ENCODE results near the gene TNK2.
A peak's percentile ranks its signal among the peaks of the same experiment; 100 is the strongest.

TNK2 gene

DNA sequence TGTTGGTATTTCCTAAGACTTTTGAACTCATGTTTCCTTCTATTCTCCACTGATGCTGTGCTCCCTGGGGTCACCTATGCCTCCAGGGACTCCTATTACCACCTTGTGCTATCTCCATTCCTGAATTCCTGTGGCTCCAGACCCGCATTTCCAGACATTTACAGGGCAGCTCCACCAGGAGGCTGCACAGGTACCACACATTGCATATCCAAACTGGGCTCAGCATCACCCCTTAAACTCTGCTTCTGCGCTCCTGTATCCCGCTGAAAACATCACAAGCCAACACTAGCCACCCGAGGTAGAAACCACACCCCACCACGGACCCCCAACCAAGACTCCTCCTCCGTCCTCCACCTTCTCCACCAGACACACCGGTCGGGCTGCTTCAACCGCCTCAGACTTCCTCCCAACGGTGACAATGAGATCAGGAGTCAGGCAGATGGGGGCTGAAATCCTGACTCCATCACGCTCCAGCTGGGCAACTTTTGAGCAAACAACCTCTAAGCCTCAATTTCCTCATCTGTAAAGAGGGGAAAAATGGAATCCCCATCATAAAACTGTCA, 10.4 kb downstream of the TNK2 start:
- DNase-seq = no peak

DNA sequence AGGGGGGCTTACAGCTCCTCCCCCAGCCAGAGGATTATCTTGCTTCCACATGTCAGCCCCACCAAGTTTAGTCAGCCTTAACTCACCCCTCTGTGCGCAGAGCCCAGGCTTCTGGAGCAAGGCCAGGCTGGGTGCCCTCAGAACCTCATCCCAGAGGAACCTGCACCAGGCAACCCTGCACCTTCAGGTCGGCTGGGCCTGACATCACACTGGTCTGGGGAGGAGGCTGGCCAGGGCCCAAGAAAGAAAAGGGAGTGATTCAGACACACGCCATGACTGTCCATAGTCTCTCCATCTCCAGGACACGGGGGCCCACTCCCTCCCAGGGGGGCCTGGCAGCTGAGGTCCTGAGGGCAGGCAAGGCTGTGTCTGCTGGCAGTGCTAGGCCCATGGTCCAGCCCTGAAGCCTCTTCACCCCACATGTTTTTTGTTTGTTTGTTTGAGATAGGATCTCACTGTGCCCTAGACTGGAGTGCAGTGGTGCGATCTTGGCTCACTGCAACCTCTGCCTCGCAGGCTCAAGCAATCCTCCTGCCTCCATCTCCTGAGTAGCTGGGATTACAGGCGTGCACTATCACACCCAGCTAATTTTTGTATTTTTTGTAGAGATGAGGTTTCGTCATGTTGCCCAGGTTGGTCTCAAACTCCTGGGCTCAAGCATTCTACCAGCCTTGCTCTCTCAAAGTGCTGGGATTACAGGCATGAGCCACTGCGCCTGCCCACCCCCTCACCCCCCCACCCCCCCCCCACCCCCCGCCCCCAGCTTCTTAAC, 11.1 kb downstream of the TNK2 start:
- no peak for DNase-seq

DNA sequence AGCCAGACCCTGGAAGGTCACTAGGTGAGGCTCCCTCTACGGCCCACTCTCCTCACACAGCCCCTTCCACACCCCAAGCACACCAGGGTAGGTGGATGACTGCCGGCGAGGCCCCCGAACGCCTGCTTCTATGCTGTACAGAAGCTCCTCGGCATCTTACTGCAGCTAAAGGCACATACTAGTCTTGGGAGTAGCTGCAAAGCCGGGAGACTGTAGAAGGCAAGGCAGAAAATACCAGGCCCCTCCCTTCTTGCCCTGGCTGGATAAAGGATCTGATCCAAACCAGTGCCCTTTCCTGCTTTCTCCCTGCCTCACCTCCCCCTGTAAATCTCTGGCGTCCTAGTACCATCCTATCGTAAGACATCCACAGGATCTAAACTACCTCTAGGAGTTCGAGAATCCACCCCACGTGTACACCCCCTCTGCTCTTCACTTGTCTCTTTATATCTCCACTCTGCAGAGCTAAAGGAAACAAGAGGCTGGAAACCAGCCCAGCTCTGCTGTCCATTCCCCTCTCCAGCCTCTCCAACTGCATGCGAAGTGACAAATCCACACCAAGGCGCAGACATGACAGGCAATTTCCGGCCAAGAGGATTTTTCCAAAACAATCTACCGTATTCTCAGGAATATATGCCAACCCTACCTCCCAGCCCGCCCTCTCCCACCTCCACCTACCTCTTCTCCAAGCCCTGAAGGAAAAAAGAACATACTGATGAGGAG, 11.8 kb downstream of the TNK2 start:
- no peak for DNase-seq

GRCh38 chr3:195895861-195896360, 12.4 kb downstream of the TNK2 start:
- DNase-seq = peak; percentile 48

- peak; percentile 50 for DNase-seq
Measured at GRCh38 chr3:195895078-195895860, 13.1 kb downstream of the TNK2 start.

GRCh38 chr3:195893916-195894465, 14.4 kb downstream of the TNK2 start:
- no peak for DNase-seq

DNA sequence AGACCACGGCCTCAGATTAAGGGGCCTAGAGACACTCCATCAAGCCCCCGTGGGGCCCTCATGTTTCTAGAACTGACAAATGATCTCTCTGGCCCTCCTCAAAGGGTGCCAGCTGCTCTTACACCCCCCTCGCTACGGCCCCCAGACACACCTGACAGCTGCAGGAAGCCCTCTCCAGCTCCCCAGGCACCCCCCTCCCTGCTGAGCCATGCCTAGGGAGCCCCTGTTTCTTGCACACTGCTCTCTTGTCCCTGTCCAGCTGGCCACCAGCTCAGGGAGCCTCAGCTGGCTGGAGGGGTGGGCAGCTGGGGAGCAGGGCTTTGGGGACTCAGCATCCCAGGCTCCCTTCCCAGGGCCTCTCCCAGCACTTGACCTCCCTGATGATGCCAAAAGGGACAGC, 14.8 kb downstream of the TNK2 start:
- DNase-seq = no peak

DNA sequence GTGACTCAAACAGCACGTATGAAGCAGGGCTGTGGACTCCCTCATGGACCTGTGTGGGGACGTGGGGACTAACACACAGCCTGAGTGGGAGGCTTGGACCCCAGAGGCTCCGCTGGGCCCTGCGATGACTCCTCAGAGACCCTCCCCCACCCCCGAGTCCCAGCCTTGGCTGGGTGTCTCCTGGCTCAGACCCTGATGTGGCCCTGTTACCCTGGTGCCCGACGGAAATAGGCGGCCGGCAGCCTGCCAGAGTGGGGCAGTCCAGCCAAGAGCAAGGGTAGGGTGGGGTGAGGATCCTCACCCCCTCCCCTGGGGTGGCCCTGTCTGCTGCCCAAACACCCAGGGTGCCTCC, 15.3 kb downstream of the TNK2 start:
- DNase-seq = no peak

GRCh38 chr3:195892105-195893043, 16.0 kb downstream of the TNK2 start:
- DNase-seq = no peak

DNA sequence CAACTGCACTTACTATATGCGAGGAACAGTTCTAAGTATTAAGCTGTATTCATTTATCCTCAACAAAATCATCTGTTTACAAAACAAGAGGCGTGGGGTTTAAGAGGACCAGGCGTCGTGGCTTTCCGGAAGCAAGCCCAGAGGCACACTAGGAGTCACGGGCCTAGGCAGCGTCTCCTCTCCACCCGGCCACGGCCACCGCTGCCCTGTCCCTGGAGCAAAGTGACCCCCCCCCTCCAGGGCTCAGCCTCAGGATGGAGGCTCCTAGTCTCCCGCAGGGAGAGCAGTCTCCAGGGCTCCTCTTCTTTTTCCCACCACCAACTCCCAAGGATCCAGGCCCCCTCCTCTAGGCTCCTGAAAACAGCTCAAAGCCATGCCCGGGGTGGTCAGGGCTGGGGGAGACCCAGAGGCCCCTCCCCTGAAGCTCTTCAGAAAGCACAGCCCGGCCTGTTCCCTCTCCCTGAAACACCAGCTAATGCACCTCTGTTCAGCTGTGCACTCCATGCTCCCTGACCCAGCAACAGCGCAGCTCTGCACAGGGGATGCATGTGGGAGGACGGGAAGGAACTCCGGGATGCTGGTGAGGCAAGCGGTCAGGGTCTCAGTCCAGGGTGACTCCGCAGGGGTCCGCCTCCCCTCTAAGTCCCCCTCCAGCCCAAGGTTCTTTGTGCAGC, 16.8 kb downstream of the TNK2 start:
- no peak for DNase-seq

DNA sequence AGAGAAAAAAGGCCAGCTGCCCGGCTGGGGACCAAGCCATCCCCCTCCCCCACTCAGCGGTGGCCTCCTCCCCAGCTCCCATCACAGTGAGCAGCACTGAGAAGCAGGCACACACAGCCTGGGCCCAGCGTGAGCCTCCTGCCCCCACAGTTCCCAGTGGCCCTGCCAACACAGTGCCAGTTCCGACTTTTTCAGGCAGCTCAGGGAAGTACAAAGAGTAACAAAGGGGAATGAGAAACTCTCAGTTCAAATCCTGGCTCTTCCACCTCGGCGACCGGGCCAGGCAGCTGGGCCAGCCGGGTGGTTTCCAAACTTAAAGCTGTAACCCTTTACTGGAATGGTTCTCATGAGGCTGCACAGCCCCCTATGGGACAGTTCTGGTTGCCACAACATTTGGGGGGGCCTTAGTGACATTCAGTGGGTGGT, 18.5 kb downstream of the TNK2 start:
- DNase-seq = no peak

DNA sequence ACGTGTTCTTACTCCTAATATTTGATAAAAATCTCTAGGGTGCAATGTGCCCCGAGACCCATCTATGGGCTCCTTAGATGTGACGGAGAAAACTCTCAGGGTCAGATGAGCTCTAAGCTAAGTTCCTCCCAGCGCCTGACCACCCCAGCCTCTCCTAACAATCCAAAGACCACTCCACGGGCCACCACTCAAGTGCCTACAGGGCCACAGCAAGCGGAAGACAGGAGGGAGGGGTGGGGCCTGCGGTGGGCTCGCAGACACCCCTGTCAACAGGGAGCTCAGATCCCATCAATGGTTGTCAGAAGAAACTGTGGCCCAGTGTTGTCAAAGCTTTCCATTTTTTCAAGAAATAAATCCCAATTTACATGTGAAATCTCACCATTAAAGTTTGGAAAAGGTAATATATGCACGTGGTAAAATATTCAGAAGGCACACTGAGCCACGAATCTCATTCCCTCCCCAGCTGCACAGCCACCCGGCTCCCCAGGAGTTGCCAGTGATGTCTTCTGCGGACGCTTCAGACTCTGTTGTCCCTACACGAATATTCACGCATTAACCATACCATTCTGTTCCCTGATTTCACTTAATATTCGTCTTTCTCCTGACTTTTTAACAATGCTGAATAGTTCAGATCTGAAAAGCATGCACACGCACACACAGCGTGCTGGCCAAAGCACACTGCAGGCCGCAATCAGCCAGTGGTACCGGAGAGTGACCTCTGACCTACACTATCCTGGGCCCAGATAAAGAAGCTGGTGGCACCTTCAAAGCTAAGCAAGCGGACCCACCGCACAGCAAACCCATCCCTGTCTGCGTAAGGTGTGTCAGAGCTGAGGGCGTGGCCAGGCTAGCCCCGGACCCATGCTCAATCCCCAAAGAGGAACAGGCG, 19.1 kb downstream of the TNK2 start:
- DNase-seq = no peak

DNA sequence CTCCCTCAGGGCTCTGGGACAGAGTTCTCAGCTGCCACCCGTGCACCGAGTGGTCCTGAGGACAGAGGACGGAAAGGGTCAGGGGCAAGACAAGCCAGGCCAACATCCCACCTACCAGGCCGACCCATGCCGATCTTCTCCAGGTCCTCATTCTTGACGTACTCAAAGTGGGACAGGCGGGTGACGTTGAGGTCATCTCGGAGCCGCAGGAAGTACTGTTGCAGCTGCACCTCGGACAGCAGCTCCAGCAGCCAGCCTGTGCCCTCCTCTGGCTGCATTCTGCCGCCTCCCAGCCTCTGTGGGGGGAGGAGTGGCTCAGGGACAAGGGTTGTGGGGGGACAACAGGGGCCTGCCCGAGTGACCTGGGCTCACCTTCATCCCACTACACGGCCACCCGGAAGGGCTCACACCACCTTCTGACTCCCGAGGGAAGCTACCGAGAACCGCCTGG, 20.0 kb downstream of the TNK2 start:
- DNase-seq = no peak

DNA sequence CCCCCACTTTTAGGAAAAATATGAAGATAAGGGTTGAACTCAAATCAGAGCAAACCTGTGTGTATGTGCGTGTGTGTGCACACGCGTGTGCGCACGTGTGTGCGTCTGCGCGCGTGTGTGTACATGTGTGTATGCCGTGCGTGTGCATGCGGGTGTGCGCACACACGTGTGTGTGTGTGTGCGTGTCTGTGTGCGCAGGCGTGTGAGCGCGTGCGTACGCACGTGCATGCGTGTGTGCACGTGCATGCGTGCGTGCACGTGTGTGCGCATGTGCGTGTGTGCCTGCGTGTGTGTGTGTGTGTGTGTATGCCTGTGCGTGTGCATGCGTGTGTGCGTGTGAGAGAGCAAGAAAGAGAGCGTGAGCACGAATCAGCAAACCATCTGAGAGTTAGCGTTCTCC, 20.7 kb downstream of the TNK2 start:
- no peak for DNase-seq

GRCh38 chr3:195886181-195887141, 21.9 kb downstream of the TNK2 start:
- no peak for DNase-seq

DNA sequence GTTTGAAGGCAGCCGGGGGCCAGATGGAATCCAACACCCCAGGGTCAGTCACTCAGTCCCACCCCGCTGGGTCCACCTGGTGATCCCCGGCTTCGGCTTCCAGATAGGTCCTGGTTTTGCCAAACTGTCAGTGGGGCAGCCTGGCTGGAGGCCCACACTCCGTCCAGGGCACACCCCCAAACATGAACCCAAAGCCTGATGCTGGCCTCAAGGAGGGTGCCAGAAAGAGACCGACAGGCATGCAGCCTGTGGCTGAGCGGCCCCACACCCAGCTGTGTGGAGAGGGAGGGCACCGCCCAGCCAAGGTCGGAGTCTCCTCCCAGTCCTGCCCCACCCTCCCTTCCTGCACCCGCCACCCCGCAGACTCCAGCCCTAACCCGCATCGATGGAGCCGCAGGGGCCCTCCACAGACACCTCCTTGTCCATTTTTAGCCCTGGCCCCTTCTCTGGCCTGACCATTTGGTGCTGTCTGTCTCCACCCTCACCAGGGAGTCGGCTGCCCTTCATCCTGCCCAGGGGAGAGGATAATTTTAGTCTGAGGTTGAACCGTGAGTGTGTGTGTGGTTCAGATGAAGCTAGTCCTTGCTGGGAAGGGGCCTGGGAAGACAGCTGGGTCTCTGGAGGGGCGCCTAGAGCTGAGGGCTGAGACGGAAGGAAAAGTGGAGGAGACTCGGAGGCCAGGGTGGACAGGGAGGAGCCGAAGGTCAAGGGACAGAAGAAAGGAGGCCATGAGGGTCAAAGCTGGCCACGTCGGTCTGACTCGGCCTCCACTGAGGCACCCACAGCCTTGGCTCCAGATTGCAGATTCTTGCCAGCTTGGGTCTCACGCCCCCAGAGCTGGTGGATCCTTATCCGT, 23.1 kb downstream of the TNK2 start:
- DNase-seq = no peak

DNA sequence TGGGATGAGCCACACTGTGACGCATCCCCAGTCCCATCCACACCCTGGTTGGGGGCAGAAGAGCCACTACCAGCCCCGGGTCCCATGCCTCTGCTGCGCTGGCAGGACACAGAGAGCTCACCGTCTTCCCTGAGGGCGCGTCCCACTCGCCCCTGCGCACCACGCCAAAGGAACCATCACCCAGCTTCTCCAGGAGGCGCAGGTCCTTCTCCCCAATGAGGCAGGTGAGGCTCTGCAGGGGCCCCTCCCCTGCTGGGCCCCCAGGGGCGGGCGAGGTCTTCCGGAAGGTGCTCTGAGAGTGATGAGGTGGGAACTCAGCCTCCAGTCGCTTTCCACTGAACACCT, 23.7 kb downstream of the TNK2 start:
- no peak for DNase-seq

DNA sequence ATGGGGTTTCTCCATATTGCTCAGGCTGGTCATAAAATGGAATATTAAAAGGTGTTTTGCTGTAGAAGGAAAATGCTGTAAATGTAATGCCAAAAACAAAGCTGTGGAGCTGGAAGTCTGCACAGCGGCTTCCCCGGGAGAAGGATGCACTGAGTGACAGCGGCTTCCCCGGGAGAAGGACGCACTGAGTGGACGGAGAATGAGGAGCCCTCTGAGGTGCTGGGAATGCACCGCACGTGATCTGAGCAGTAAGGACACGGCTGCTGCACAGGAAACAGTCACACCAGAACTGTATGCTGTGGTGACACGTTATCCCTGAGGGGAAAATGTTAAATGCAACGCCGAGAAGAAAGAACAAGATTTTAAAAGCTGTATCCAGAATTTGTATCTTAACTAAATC, 24.6 kb downstream of the TNK2 start:
- DNase-seq = no peak
